Heart right ventricle (tissue), 16 donors: ENCODE measurements around the gene TSPOAP1. TPM values are rescaled to one million over a fixed set of nuclear protein-coding genes. Genes with fewer than 3 reads are reported as not detected.

ENCODE experiments used
- ATAC-seq, 8 donors: fragments of 200-7000 bp; cut with Tn5 transposase; one replicate each; pipeline ENCODE4 v1.9.1; 2020; ENCODE audit warnings: mild to moderate bottlenecking in 8 of 8, moderate library complexity in 8 of 8, moderate number of reproducible peaks in 1 of 8
- DNase-seq, 2 donors: peaks; one replicate each; pipeline ENCODE4 v3.0.0-alpha.2; 2020
- H3K27ac ChIP-seq, 10 donors: fragments of 200-600 bp; sonication (generic) in 2 of 10; one replicate each; pipeline versions ENCODE4 v1.5.0 to v1.8.0; 2020 to 2022; ENCODE audit warnings: mild to moderate bottlenecking in 3 of 10
- H3K27me3 ChIP-seq, 7 donors: fragments of 200-600 bp; one replicate each; pipeline ENCODE4 v1.8.0; 2021 to 2022; ENCODE audit warnings: mild to moderate bottlenecking in 2 of 7
- H3K36me3 ChIP-seq, 9 donors: fragments of 200-600 bp; sonication (generic) in 1 of 9; one replicate each; pipeline versions ENCODE4 v1.5.0 to v1.8.0; 2020 to 2022; ENCODE audit warnings: mild to moderate bottlenecking in 2 of 9
- H3K4me1 ChIP-seq, 9 donors: fragments of 200-600 bp; sonication (generic) in 1 of 9; one replicate each; pipeline versions ENCODE4 v1.5.0 to v1.8.0; 2020 to 2022; ENCODE audit warnings: mild to moderate bottlenecking in 4 of 9
- H3K4me3 ChIP-seq, 10 donors: fragments of 200-600 bp; sonication (generic) in 2 of 10; one replicate each; pipeline versions ENCODE4 v1.5.0 to v1.8.0; 2020 to 2022; ENCODE audit warnings: mild to moderate bottlenecking in 7 of 10, moderate library complexity in 2 of 10
- H3K9me3 ChIP-seq, 11 donors: fragments of 200-600 bp in 10 of 11; sonication (generic) in 2 of 11; one replicate each; pipeline versions ENCODE4 v1.5.0 to v1.8.0; 2013 to 2022; ENCODE audit warnings: mild to moderate bottlenecking in 2 of 11, control low read depth in 1 of 11, moderate library complexity in 1 of 11
- CTCF ChIP-seq, 9 donors: fragments of 200-600 bp; sonication (generic) in 2 of 9; IDR thresholded peaks; one replicate each; pipeline versions ENCODE4 v1.5.0 to v1.8.0; 2021 to 2022; ENCODE audit warnings: antibody characterized with exemption in 9 of 9, mild to moderate bottlenecking in 5 of 9, moderate library complexity in 1 of 9
- WGBS, 2 donors: extraction: QIAGEN DNeasy Blood & Tissue Kit; methylation state at CpG; one replicate each; pipeline ENCODE4 v1.1.7; 2013; ENCODE audit warnings: inconsistent platforms in 1 of 2; 5-methylcytosine and 5-hydroxymethylcytosine counted together
- intact Hi-C, 10 donors: fragments of 100-400 bp; cut with DNase I; formaldehyde crosslinking; loops; one replicate each; pipeline versions ENCODE4 v1.11.1 to v1.14.2; 2022
- polyA plus RNA-seq, 2 donors: library from polyadenylated mRNA; stranded (reverse); fragments of 200-250 nt; gene quantifications; one replicate each; pipeline ENCODE4 v1.2.3, GENCODE V29; 2013
- total RNA-seq, 10 donors: library from RNA; stranded (reverse); fragmentation: NEBNext Ultra II Directional in 3 of 10; extraction: Animal tissue kit (Norgen Biotek cat#: 25700) in 3 of 10; gene quantifications; one replicate each; pipeline versions ENCODE4 v1.2.1 to v1.2.4, GENCODE V29; 2021 to 2023
- donor health status: Arrhythmogenic right ventricular cardiomyopathy.
- donor health status: ischemic (EF 13 %, LVEDD 7.1; RV severe dilation, severe dysfunction).
- donor health status: healthy with polysubstance abuse.
- donor health status: DM: no; HTN: yes; CAD: no.
- donor health status: DM: no; HTN: no; CAD: no.
- donor health status: ischemic (EF 25% LVEDD 6.9; RV normal size, moderate dysfunction).
- donor health status: ischemic (EF 25% LVEDD 5.7; RV mildly dilated, moderate dysfunction).
- donor health status: healthy.
- donor health status: DM: yes; HTN: yes; CAD: no.
- donor health status: Ischemic cardiomyopathy.
- donor health status: ischemic (EF 35%, LVEDD 5.7; RV mildly dilated, moderate dysfunction).
- donor health status: nonischemic (EF 11% LVEDD 7.7; RV severe dilation, severe dysfunction).
- donor health status: DM: yes; HTN: yes; CAD: no.
- donor health status: PGD.
- donor health status: ischemic (EF 29% LVEDD 5.4; RV normal size, mild dysfunction).
- donor health status: nonischemic (EF 23%, LVEDD 6.1; RV moderate dilation, normal function).

TSPOAP1 gene
- total and polyA plus RNA-seq, 12 donors: 1.6 to 35.6 (median 12.4) TPM

DNA sequence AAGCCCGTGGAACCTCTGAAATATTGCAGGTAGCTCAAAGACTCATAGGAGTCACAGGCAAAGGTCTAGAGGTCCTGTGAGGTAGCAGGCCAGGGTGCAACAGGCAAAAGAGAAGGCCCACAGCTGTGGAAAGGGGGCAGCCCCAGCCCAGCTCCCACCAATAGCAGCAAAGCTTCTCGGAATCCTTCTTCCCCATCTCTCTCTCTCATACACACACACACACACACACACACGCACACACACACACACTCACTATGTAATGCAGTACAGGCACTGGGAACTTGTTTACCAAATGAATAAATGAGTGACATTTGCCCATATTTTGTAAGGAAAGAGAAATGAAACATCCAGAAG is 40.2 kb upstream of the TSPOAP1 start:
- Histone ChIP-seq H3K27ac (no peak overlapping the region), H3K9me3 (no peaks in the 10 kb centered on the region), H3K27me3 (no peaks in the 10 kb centered on the region), H3K4me1 (peaks cover 0 to 4% (median 0%) of the 10 kb centered on the region in 9 donors), H3K4me3 (no peak overlapping the region), H3K36me3 (no peaks in the 10 kb centered on the region)
- no peak for TF ChIP-seq CTCF (IDR thresholded peaks at IDR 0.05)
- 72 to 79% methylated on average over 3 of the region's 3 CpGs for WGBS, 2 donors
- no peak for DNase-seq
- no peak for ATAC-seq
- intact Hi-C loops: no loop called here

GRCh38 chr17:58367461-58367860 is 38.9 kb upstream of the TSPOAP1 start:
- H3K27me3 ChIP-seq: peaks cover 0 to 9% (median 0%) of the 10 kb centered on the region in 7 donors
- no peaks in the 10 kb centered on the region for H3K36me3 ChIP-seq
- no peaks in the 10 kb centered on the region for H3K9me3 ChIP-seq
- WGBS, 2 donors: 74 to 83% methylated on average over 3 of the region's 3 CpGs
- DNase-seq: no peak
- TF ChIP-seq CTCF (IDR thresholded peaks at IDR 0.05): no peak
- no peak for ATAC-seq
- H3K4me3 ChIP-seq: no peak overlapping the region
- no peak overlapping the region for H3K27ac ChIP-seq
- peaks cover 0 to 4% (median 0%) of the 10 kb centered on the region in 9 donors for H3K4me1 ChIP-seq
- intact Hi-C loops: no loop called here

- H3K4me1 ChIP-seq: peaks cover 0 to 4% (median 0%) of the 10 kb centered on the region in 9 donors
- no peaks in the 10 kb centered on the region for H3K36me3 ChIP-seq
- DNase-seq: no peak
- ATAC-seq: no peak
- 68 to 77% methylated on average over 5 of the region's 5 CpGs for WGBS, 2 donors
- intact Hi-C loops: no loop called here
- no peak for TF ChIP-seq CTCF (IDR thresholded peaks at IDR 0.05)
- no peak overlapping the region for H3K4me3 ChIP-seq
- peaks cover 0 to 9% (median 0%) of the 10 kb centered on the region in 7 donors for H3K27me3 ChIP-seq
- no peak overlapping the region for H3K27ac ChIP-seq
- no peaks in the 10 kb centered on the region for H3K9me3 ChIP-seq
Observed at GRCh38 chr17:58365980-58366595, 37.5 kb upstream of the TSPOAP1 start.

DNA sequence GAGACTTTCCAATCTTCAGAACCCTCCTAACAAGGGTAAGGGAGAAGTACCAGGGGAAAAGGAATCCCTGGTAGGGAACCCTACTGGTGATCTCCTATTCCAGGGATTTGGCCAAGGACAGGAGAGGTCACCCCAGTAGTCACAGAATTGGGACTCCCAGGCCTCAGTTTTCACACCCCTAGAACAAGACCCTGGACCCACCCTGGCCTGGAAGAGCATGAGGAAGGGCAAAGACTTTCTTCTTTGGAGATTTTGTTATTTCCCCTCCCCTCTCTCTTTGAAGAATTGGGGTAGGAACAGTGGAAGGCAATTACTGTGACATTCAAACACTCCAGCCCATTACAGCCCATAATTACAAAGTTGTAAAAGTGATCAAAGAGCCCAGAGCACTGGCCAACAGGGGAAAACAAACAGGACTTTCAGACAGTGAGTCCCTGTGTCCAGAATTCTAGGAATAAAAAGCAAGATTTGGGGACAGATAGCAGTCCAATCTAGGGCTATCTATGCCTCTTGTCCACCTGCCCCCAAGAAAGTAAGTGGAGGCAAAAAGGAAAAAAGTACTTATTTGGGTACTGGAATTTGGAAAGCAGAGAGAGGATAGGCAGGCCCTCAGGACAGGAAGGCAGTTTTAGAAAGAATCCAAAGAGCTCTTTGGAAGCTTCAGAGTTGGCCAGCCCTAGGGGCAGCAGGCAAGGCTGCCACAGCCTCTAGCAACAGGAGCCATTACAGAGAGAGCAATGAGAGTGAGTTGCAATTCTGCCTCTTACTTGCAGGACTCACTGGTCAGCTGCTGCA is 36.8 kb upstream of the TSPOAP1 start:
- H3K9me3 ChIP-seq: no peaks in the 10 kb centered on the region
- DNase-seq (no peak), ATAC-seq (no peak)
- H3K27ac ChIP-seq: no peak overlapping the region
- peaks cover 0 to 9% (median 0%) of the 10 kb centered on the region in 7 donors for H3K27me3 ChIP-seq
- TF ChIP-seq CTCF (IDR thresholded peaks at IDR 0.05): no peak
- no peaks in the 10 kb centered on the region for H3K36me3 ChIP-seq
- intact Hi-C loops: no loop called here
- H3K4me1 ChIP-seq: peaks cover 0 to 4% (median 0%) of the 10 kb centered on the region in 9 donors
- H3K4me3 ChIP-seq: no peak overlapping the region
